Panc1 (cell line): Measurements from ENCODE around the gene CD244. TPM values are rescaled to one million over a fixed set of nuclear protein-coding genes. Genes with fewer than 3 reads are reported as not detected.

Experiments used
- ATAC-seq: fragments of 200-7000 bp; cut with Tn5 transposase; 2 replicates; pipeline ENCODE4 v1.9.1; 2020; ENCODE audit warnings: mild to moderate bottlenecking, moderate library complexity
- BruUV-seq: library from RNA; stranded (reverse); fragments of 400-500 nt; replicated peaks from 2 replicates; lab custom pipeline; 2021; lab: Mats Ljungman, UMichigan
- CTCF ChIA-PET: fragments of 300-600 bp; sonication (Branson Sonifier 250); formaldehyde crosslinking; loops from one replicate; lab custom pipeline; 2022; ENCODE audit warnings: antibody characterized with exemption; lab: Charles Lee
- POLR2A ChIA-PET: fragments of 300-600 bp; sonication (Branson Sonifier 250); formaldehyde crosslinking; loops from one replicate; lab custom pipeline; 2022; ENCODE audit warnings: antibody characterized with exemption; lab: Charles Lee
- DNase-seq: peaks from one replicate; pipeline ENCODE4 v3.0.0-alpha.2; 2010; ENCODE audit warnings: low read depth, low spot score
- H3K27ac ChIP-seq: 2 replicates; pipeline ENCODE4 v1.5.1; 2011; ENCODE audit warnings: mild to moderate bottlenecking, low read length, inconsistent platforms
- H3K27me3 ChIP-seq: fragments of 200-500 bp; sonication (Bioruptor generic); 2 replicates; pipeline ENCODE4 v1.6.0; 2014; ENCODE audit warnings: low read length, inconsistent platforms; ENCODE audit not compliant: control insufficient read depth, insufficient read depth
- H3K36me3 ChIP-seq: fragments of 200-500 bp; sonication (Bioruptor generic); 2 replicates; pipeline ENCODE4 v1.5.1; 2014; ENCODE audit warnings: inconsistent platforms, mild to moderate bottlenecking, low read length, moderate library complexity; ENCODE audit not compliant: control insufficient read depth, insufficient read depth
- H3K4me1 ChIP-seq: 2 replicates; pipeline ENCODE4 v1.5.1; 2011; ENCODE audit warnings: inconsistent platforms, mild to moderate bottlenecking, low read length, moderate library complexity; ENCODE audit not compliant: control insufficient read depth, insufficient read depth
- H3K4me3 ChIP-seq, 2 experiments: 2 replicates each; pipeline ENCODE4 v1.5.1; 2011 to 2012; ENCODE audit warnings: low read depth in 2 of 2, low read length in 2 of 2, mild to moderate bottlenecking in 2 of 2, inconsistent platforms in 1 of 2, moderate library complexity in 1 of 2
- H3K9me3 ChIP-seq: fragments of 200-500 bp; sonication (Bioruptor generic); 2 replicates; pipeline ENCODE4 v1.5.1; 2014; ENCODE audit warnings: low read depth, mild to moderate bottlenecking, inconsistent platforms, low read length, moderate library complexity; ENCODE audit not compliant: control insufficient read depth, insufficient read depth
- POLR2AphosphoS5 ChIP-seq: IDR thresholded peaks from 2 replicates; pipeline ENCODE4 v1.6.1; 2012; ENCODE audit warnings: mild to moderate bottlenecking, low read depth, low read length, moderate library complexity
- SIN3A ChIP-seq: IDR thresholded peaks from 2 replicates; pipeline ENCODE4 v1.6.1; 2012; ENCODE audit warnings: low read depth, mild to moderate bottlenecking, low read length, moderate library complexity, borderline replicate concordance; ENCODE audit not compliant: insufficient read depth
- TCF7L2 ChIP-seq: IDR thresholded peaks from 2 replicates; pipeline ENCODE4 v1.6.1; 2011; ENCODE audit warnings: mild to moderate bottlenecking, low read depth, low read length, inconsistent platforms
- in situ Hi-C: cut with HindIII; loops from 2 replicates; pipeline ENCODE4 v1.10.0; 2016; ENCODE audit warnings: low sequenced_read_pairs, low pct_unique_long_range_greater_than_20kb
- intact Hi-C: fragments of 100-400 bp; cut with micrococcal nuclease; formaldehyde crosslinking; loops from one replicate; pipeline ENCODE4 v1.10.0; 2022; ENCODE audit not compliant: unreplicated experiment
- total RNA-seq: library from RNA; stranded (reverse); gene quantifications from one replicate; pipeline ENCODE4 v1.2.1, GENCODE V29; 2021; ENCODE audit not compliant: unreplicated experiment
- TF ChIP-seq, protein P1 (sequence below): fragments of 450-650 bp; IDR thresholded peaks from 2 replicates; pipeline ENCODE4 v1.5.1; 2017; ENCODE audit warnings: mild to moderate bottlenecking
- TF ChIP-seq, protein P2 (sequence below), 2 experiments: IDR thresholded peaks; 2 replicates each; pipeline ENCODE4 v1.6.1; 2011 to 2012; ENCODE audit warnings: low read depth in 2 of 2, control low read depth in 1 of 2, low read length in 1 of 2, mild to moderate bottlenecking in 1 of 2, moderate library complexity in 1 of 2; ENCODE audit not compliant: insufficient read depth in 1 of 2

The CD244 gene
- total RNA-seq, 1 experiment from 2014 or later = not detected

GRCh38 chr1:160879056-160879455, 16.4 kb upstream of the CD244 start:
- ATAC-seq (no peak), DNase-seq (no peak)
- in situ Hi-C loops = no loop called here
- Histone ChIP-seq H3K27ac (no peak overlapping the region), H3K4me3 (no peak overlapping the region), H3K36me3 (no peaks in the 10 kb centered on the region), H3K9me3 (no peaks in the 10 kb centered on the region), H3K27me3 (0 out of 2 replicates have a peak, but pooled peaks cover 2% of the 10 kb centered on the region), H3K4me1 (no peaks in the 10 kb centered on the region)
- CTCF ChIA-PET = no interaction called here
- POLR2A ChIA-PET = interaction anchor here (1.0 kb wide), 1 partner anchor 10 kb away, joined by 3 read pairs; no protein-coding TSS in a partner anchor
- intact Hi-C loops = no loop called here
- no TSS peak for BruUV-seq
- TF ChIP-seq, protein P1, sequence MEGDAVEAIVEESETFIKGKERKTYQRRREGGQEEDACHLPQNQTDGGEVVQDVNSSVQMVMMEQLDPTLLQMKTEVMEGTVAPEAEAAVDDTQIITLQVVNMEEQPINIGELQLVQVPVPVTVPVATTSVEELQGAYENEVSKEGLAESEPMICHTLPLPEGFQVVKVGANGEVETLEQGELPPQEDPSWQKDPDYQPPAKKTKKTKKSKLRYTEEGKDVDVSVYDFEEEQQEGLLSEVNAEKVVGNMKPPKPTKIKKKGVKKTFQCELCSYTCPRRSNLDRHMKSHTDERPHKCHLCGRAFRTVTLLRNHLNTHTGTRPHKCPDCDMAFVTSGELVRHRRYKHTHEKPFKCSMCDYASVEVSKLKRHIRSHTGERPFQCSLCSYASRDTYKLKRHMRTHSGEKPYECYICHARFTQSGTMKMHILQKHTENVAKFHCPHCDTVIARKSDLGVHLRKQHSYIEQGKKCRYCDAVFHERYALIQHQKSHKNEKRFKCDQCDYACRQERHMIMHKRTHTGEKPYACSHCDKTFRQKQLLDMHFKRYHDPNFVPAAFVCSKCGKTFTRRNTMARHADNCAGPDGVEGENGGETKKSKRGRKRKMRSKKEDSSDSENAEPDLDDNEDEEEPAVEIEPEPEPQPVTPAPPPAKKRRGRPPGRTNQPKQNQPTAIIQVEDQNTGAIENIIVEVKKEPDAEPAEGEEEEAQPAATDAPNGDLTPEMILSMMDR = no peak
- TF ChIP-seq TCF7L2 (no peak), POLR2AphosphoS5 (no peak), SIN3A (no peak)
- TF ChIP-seq, protein P2, sequence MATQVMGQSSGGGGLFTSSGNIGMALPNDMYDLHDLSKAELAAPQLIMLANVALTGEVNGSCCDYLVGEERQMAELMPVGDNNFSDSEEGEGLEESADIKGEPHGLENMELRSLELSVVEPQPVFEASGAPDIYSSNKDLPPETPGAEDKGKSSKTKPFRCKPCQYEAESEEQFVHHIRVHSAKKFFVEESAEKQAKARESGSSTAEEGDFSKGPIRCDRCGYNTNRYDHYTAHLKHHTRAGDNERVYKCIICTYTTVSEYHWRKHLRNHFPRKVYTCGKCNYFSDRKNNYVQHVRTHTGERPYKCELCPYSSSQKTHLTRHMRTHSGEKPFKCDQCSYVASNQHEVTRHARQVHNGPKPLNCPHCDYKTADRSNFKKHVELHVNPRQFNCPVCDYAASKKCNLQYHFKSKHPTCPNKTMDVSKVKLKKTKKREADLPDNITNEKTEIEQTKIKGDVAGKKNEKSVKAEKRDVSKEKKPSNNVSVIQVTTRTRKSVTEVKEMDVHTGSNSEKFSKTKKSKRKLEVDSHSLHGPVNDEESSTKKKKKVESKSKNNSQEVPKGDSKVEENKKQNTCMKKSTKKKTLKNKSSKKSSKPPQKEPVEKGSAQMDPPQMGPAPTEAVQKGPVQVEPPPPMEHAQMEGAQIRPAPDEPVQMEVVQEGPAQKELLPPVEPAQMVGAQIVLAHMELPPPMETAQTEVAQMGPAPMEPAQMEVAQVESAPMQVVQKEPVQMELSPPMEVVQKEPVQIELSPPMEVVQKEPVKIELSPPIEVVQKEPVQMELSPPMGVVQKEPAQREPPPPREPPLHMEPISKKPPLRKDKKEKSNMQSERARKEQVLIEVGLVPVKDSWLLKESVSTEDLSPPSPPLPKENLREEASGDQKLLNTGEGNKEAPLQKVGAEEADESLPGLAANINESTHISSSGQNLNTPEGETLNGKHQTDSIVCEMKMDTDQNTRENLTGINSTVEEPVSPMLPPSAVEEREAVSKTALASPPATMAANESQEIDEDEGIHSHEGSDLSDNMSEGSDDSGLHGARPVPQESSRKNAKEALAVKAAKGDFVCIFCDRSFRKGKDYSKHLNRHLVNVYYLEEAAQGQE (IDR thresholded peaks at IDR 0.05; ENCODE audit: insufficient read depth in 1 of 2, low read depth in 2 of 2, low read length in 1 of 2) = no peak

DNA sequence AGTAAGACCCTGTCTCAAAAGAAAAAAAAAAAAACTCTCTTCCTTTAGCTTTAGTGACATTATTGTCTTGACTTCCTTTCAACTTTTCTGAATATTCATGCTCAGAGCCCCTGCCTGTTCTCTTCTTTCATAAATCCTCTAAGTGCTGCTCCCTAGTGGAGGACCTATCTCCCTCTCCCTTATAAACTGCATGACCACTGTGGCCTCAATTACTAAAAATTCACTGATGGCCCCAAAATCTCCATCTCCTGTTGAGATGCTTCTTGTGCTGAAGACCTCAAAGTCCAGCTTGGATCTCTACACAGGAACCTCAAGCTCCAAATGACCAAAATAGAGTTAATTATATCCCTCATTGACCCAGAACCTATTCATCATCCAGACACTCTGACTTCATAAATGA, 14.5 kb upstream of the CD244 start:
- DNase-seq (no peak), ATAC-seq (no peak)
- Histone ChIP-seq H3K27ac (no peak overlapping the region), H3K9me3 (no peaks in the 10 kb centered on the region), H3K27me3 (0 out of 2 replicates have a peak, but pooled peaks cover 2% of the 10 kb centered on the region), H3K4me3 (no peak overlapping the region), H3K4me1 (no peaks in the 10 kb centered on the region), H3K36me3 (no peaks in the 10 kb centered on the region)
- no TSS peak for BruUV-seq
- intact Hi-C loops (no loop called here), in situ Hi-C loops (no loop called here)
- ChIA-PET CTCF (interaction anchor here (0.7 kb wide), 1 partner anchor 14 kb away, joined by 3 read pairs; the partner anchor contains the start of gene CD244), POLR2A (no interaction called here)
- TF ChIP-seq, protein P1 = 0 out of 2 replicates have a peak, but pooled peaks have one; percentile 20
- TF ChIP-seq TCF7L2 = no peak
- TF ChIP-seq SIN3A = no peak
- TF ChIP-seq, protein P2 (IDR thresholded peaks at IDR 0.05; ENCODE audit: insufficient read depth in 1 of 2, low read depth in 2 of 2, low read length in 1 of 2) = no peak
- no peak for TF ChIP-seq POLR2AphosphoS5
